H1 (cell line): Measurements from ENCODE around the gene ITGB2. TPM values are rescaled to one million over a fixed set of nuclear protein-coding genes. Genes with fewer than 3 reads are reported as not detected.

ENCODE experiments used
- CHD7 ChIP-seq: fragments of 300-600 bp; sonication (generic); IDR thresholded peaks from 2 replicates; pipeline ENCODE4 v1.7.1; 2012; ENCODE audit warnings: low read length, moderate library complexity, mild to moderate bottlenecking, inconsistent platforms; ENCODE audit not compliant: insufficient replicate concordance
- CTBP2 ChIP-seq: IDR thresholded peaks from 2 replicates; pipeline ENCODE4 v1.7.0; 2011; ENCODE audit warnings: borderline replicate concordance, mild to moderate bottlenecking, moderate library complexity, mixed read lengths, low read length; ENCODE audit not compliant: insufficient read depth, insufficient read length
- CTCF ChIP-seq, 3 experiments: IDR thresholded peaks; 1 replicate in 2 of 3; 2 replicates in 1 of 3; pipeline versions ENCODE4 v1.5.1 to v1.6.1; 2011; ENCODE audit warnings: low read length in 3 of 3, mild to moderate bottlenecking in 3 of 3, inconsistent platforms in 2 of 3, low read depth in 1 of 3, moderate library complexity in 1 of 3; ENCODE audit not compliant: insufficient read depth in 1 of 3; ENCODE audit errors: control extremely low read depth in 1 of 3
- KDM1A ChIP-seq: fragments of 200-600, 300-600 bp; sonication (generic); IDR thresholded peaks from 2 replicates; pipeline ENCODE4 v1.7.1; 2016; ENCODE audit warnings: mild to moderate bottlenecking, low read length, borderline replicate concordance
- MAX ChIP-seq: IDR thresholded peaks from 2 replicates; pipeline ENCODE4 v1.6.1; 2012; ENCODE audit warnings: inconsistent platforms
- POLR2A ChIP-seq, 2 experiments: IDR thresholded peaks; 1 replicate in 1 of 2; 2 replicates in 1 of 2; pipeline ENCODE4 v1.6.1; 2011; ENCODE audit warnings: low read depth in 2 of 2, low read length in 2 of 2, mild to moderate bottlenecking in 2 of 2; ENCODE audit errors: control extremely low read depth in 1 of 2
- RBBP5 ChIP-seq: IDR thresholded peaks from 2 replicates; pipeline ENCODE4 v1.7.1; 2012; ENCODE audit warnings: low read depth, mild to moderate bottlenecking, inconsistent platforms, low read length, moderate library complexity, borderline replicate concordance
- TEAD4 ChIP-seq: IDR thresholded peaks from 2 replicates; pipeline ENCODE4 v1.6.1; 2012; ENCODE audit warnings: low read depth, low read length, inconsistent platforms, mixed read lengths
- YY1 ChIP-seq: IDR thresholded peaks from 2 replicates; pipeline ENCODE4 v1.6.1; 2011; ENCODE audit warnings: low read depth, mild to moderate bottlenecking, low read length
- polyA plus RNA-seq, 7 experiments: library from polyadenylated mRNA; depleted of rRNA in 3 of 7; stranded (reverse) in 5 of 7; unstranded in 2 of 7; fragments of >200 nt in 5 of 7; fragments of 200-250 nt in 2 of 7; gene quantifications; 1 replicate in 5 of 7; 2 replicates in 1 of 7; 4 replicates in 1 of 7; pipeline versions ENCODE4 v1.2.1 to v1.2.3, GENCODE V29; 2011 to 2013; ENCODE audit warnings: missing spikeins in 2 of 7, mixed read lengths in 2 of 7
- total RNA-seq: library from RNA; stranded (reverse); fragmentation: NEBNext Ultra II Directional; extraction: Animal tissue kit (Norgen Biotek cat#: 25700); gene quantifications from 2 replicates; pipeline ENCODE4 v1.2.1, GENCODE V29; 2021

ITGB2 gene
- total and polyA plus RNA-seq, 2 of the 8 experiments (the other 6 are each of a cell fraction or from before 2014, with no cell fraction given) = 0.24 to 0.63 TPM

GRCh38 chr21:44933918-44934260 lies 13.2 kb upstream of the ITGB2 start (continued):
- TF ChIP-seq CHD7 (no peak), CTBP2 (no peak), RBBP5 (no peak), KDM1A (no peak), TEAD4 (no peak), CTCF (IDR thresholded peaks at IDR 0.05; ENCODE audit: control extremely low read depth in 1 of 3, insufficient read depth in 1 of 3, low read depth in 1 of 3, low read length in 3 of 3) (no peak), MAX (no peak), POLR2A (IDR thresholded peaks at IDR 0.05; ENCODE audit: control extremely low read depth in 1 of 2, low read depth in 2 of 2, low read length in 2 of 2) (no peak), YY1 (no peak)
